LNCAP (cell line): ENCODE measurements around the gene PTPRK.

Source experiments
- TF ChIP-seq, protein P1 (sequence below): fragments of 450-650 bp; IDR thresholded peaks from 2 replicates; pipeline ENCODE4 v1.5.1; 2017; ENCODE audit warnings: mild to moderate bottlenecking

The PTPRK gene

GRCh38 chr6:128098000-128098581 is 422.3 kb downstream of the PTPRK start:
- TF ChIP-seq, protein P1, sequence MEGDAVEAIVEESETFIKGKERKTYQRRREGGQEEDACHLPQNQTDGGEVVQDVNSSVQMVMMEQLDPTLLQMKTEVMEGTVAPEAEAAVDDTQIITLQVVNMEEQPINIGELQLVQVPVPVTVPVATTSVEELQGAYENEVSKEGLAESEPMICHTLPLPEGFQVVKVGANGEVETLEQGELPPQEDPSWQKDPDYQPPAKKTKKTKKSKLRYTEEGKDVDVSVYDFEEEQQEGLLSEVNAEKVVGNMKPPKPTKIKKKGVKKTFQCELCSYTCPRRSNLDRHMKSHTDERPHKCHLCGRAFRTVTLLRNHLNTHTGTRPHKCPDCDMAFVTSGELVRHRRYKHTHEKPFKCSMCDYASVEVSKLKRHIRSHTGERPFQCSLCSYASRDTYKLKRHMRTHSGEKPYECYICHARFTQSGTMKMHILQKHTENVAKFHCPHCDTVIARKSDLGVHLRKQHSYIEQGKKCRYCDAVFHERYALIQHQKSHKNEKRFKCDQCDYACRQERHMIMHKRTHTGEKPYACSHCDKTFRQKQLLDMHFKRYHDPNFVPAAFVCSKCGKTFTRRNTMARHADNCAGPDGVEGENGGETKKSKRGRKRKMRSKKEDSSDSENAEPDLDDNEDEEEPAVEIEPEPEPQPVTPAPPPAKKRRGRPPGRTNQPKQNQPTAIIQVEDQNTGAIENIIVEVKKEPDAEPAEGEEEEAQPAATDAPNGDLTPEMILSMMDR: no peak

- TF ChIP-seq, protein P1: no peak
Measured at GRCh38 chr6:128097009-128097408, 423.4 kb downstream of the PTPRK start.

- TF ChIP-seq, protein P1: no peak
Measured at GRCh38 chr6:128095362-128095761, 425.0 kb downstream of the PTPRK start.

GRCh38 chr6:128079021-128079420 is 441.4 kb downstream of the PTPRK start:
- TF ChIP-seq, protein P1: no peak

GRCh38 chr6:128078276-128078675 is 442.1 kb downstream of the PTPRK start:
- TF ChIP-seq, protein P1: no peak

DNA sequence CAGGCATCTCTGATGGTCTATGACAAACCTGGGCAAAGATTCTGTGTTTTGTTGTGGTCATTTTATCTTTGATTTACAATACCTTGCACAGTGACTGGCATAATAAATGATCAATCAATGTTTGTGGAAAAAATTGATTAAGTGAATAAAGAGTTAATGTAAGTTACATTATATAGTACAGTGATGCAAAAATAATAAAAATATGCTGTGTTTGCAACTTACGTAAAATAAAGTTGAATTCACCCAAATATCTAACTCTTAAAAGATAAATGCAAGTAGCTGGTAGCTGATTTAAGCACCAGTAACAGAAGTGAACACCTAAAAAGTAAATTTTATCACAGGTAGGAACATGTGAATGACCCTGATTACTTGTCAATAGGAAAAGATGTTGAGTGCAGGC is 443.6 kb downstream of the PTPRK start:
- TF ChIP-seq, protein P1: no peak

DNA sequence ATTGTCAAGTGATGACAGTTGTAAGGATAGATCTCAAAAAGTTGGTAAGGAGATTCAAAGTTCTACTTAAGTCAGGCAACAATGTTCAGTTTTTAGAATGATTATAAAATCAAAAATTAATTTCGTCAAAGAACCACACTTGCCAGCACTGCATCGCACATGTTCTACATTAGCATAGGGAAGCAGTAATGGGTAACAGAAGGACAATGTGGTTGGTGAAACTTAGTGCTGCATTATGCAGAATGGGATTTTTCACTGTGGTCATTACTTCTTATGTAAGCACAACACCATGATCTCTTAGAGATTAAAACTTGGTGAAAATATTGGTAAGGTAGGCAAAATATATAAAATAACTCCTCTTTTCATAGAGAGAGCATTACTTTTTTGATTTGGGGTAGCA is 445.8 kb downstream of the PTPRK start:
- TF ChIP-seq, protein P1: no peak

- TF ChIP-seq, protein P1: no peak
Measured at GRCh38 chr6:128073389-128073788, 447.0 kb downstream of the PTPRK start.
